HEK293T (cell line): Measurements from ENCODE around the gene USP36.

Source experiments
- ARNT ChIP-seq: fragments of 450-650 bp; IDR thresholded peaks from 2 replicates; pipeline ENCODE4 v1.6.1; 2017; ENCODE audit warnings: mild to moderate bottlenecking
- BHLHE40 ChIP-seq: fragments of 450-650 bp; IDR thresholded peaks from 2 replicates; pipeline ENCODE4 v1.6.1; 2016; ENCODE audit warnings: mild to moderate bottlenecking, moderate library complexity, borderline replicate concordance
- ELF4 ChIP-seq: fragments of 450-650 bp; IDR thresholded peaks from 2 replicates; pipeline ENCODE4 v1.6.1; 2017; ENCODE audit warnings: antibody characterized with exemption
- FOXA1 ChIP-seq: fragments of 450-650 bp; IDR thresholded peaks from 2 replicates; pipeline ENCODE4 v1.6.1; 2016; ENCODE audit warnings: mild to moderate bottlenecking
- FOXK2 ChIP-seq: fragments of 450-650 bp; IDR thresholded peaks from 2 replicates; pipeline ENCODE4 v1.6.1; 2016; ENCODE audit warnings: mild to moderate bottlenecking
- FOXM1 ChIP-seq: fragments of 450-650 bp; IDR thresholded peaks from 2 replicates; pipeline ENCODE4 v1.6.1; 2017; ENCODE audit warnings: mild to moderate bottlenecking, borderline replicate concordance
- HDGF ChIP-seq: fragments of 450-650 bp; IDR thresholded peaks from 2 replicates; pipeline ENCODE4 v1.6.1; 2017; ENCODE audit warnings: antibody characterized with exemption, borderline replicate concordance
- L3MBTL2 ChIP-seq: fragments of 450-650 bp; conservative IDR thresholded peaks from 2 replicates; pipeline ENCODE4 v1.6.1; 2016; ENCODE audit warnings: mild to moderate bottlenecking
- NFRKB ChIP-seq: fragments of 450-650 bp; IDR thresholded peaks from 2 replicates; pipeline ENCODE4 v1.6.1; 2016; ENCODE audit warnings: mild to moderate bottlenecking, moderate library complexity
- SP1 ChIP-seq: fragments of 450-650 bp; IDR thresholded peaks from 2 replicates; pipeline ENCODE4 v1.6.1; 2017
- TARDBP ChIP-seq: fragments of 450-650 bp; IDR thresholded peaks from 2 replicates; pipeline ENCODE4 v1.6.1; 2016
- TF ChIP-seq, protein P1 (sequence below): fragments of 450-650 bp; IDR thresholded peaks from 2 replicates; pipeline ENCODE4 v1.6.1; 2016

DNA sequence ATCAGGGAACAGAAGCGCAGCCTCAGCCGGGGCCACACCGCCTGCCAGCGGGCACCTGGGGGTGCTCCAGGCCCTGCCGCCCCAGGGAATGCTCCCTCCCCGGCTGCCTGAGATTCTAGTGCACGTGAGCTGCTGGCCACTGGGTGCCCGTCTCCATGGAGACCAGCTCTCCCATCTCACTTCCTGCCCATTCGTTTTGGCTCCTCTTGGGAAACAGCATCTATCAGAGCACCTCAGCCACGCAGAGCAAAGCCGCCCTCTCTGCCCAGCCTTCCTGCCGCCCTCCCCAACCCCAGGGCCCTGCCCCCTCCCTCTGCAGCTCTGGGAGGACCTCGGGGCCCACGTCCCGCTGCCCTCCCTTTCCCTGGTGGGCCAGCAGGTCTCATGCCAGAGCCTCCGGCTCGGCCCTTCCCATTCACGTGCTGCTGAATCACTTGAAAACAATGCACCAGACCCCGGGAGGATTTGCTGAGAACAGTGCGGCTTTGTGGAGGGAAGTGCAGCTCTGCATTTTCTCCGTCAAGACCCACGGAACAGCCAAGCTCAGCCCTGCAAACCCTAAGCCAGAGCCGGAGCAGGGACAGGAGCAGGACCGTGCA lies 43.0 kb upstream of the USP36 start:
- TF ChIP-seq L3MBTL2 (no peak), FOXM1 (no peak), BHLHE40 (no peak), ARNT (no peak), SP1 (no peak), ELF4 (no peak), FOXK2 (no peak), NFRKB (no peak), TARDBP (no peak), HDGF (no peak), FOXA1 (no peak)
- TF ChIP-seq, protein P1, sequence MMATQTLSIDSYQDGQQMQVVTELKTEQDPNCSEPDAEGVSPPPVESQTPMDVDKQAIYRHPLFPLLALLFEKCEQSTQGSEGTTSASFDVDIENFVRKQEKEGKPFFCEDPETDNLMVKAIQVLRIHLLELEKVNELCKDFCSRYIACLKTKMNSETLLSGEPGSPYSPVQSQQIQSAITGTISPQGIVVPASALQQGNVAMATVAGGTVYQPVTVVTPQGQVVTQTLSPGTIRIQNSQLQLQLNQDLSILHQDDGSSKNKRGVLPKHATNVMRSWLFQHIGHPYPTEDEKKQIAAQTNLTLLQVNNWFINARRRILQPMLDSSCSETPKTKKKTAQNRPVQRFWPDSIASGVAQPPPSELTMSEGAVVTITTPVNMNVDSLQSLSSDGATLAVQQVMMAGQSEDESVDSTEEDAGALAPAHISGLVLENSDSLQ = no peak
